Measurements from ENCODE around the gene ARHGEF25.

Gene ARHGEF25

DNA sequence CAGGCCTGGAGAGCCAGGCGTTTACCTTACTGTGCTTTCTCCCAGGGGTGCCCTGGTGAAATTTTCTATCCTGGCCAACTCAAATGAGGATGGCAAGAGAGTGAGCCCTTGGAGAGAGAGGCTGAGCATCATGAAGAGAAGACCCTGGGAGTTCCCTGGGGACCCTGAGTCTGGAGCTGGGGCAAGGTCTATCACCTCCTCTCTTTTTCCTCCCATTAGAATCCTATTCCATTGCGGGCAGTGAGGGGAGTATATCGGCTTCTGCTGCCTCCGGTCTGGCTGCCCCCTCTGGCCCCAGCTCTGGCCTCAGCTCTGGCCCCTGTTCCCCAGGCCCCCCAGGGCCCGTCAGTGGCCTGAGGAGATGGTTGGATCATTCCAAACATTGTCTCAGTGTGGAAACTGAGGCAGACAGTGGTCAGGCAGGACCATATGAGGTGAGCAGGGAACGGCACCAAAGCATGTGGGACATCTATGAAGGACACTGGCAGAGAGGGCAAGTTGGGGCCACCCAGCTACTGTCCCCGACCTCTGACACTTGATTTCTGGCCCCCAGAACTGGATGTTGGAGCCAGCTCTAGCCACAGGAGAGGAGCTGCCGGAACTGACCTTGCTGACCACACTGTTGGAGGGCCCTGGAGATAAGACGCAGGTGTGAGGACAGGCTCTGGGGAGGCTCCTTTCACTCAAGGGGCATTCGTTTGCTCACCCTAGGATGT, 1.6 kb downstream of the ARHGEF25 start:
- H2AK5ac ChIP-seq (ENCODE audit: low read length) = no peak overlapping the region
- H3K4me3 ChIP-seq (ENCODE audit: low read length) = no peak overlapping the region
- no peak overlapping the region for H3K56ac ChIP-seq (ENCODE audit: low read length)
- H3K27me3 ChIP-seq (ENCODE audit: insufficient read depth, low read length, poor library complexity) = peaks cover 31% of the 10 kb centered on the region
- no peak overlapping the region for H3K9ac ChIP-seq (ENCODE audit: low read length)
- no peak overlapping the region for H3K18ac ChIP-seq (ENCODE audit: low read length)
- H3K79me1 ChIP-seq (ENCODE audit: low read length) = no peaks in the 10 kb centered on the region
- no peak overlapping the region for H3K27ac ChIP-seq (ENCODE audit: low read depth, low read length)
- no peak overlapping the region for H3K4ac ChIP-seq (ENCODE audit: low read depth, low read length)
- H3K4me1 ChIP-seq (ENCODE audit: control insufficient read depth, low read depth, low read length) = peaks cover 8% of the 10 kb centered on the region
- no peak overlapping the region for H4K8ac ChIP-seq (ENCODE audit: low read depth, low read length)
- no peaks in the 10 kb centered on the region for H3K36me3 ChIP-seq (ENCODE audit: control insufficient read depth, insufficient read depth, low read length)
- no peak overlapping the region for H2BK120ac ChIP-seq (ENCODE audit: low read depth, low read length)
- no peak overlapping the region for H3K4me2 ChIP-seq (ENCODE audit: low read length)
- no peaks in the 10 kb centered on the region for H3K79me2 ChIP-seq (ENCODE audit: control insufficient read depth, insufficient read depth, low read length)
- H2BK15ac ChIP-seq (replicated peaks; ENCODE audit: low read depth) = no peak overlapping the region
- no CpG with 5 or more reads among the region's 10 CpGs for WGBS (ENCODE audit: extremely low coverage, insufficient coverage, low lambda C conversion rate)
- H4K5ac ChIP-seq (ENCODE audit: low read length) = no peak overlapping the region
- peak overlapping the region; percentile 80 for H3K23ac ChIP-seq (ENCODE audit: low read length)
- H2BK5ac ChIP-seq (ENCODE audit: low read length) = no peak overlapping the region
- DNase-seq = no peak

DNA sequence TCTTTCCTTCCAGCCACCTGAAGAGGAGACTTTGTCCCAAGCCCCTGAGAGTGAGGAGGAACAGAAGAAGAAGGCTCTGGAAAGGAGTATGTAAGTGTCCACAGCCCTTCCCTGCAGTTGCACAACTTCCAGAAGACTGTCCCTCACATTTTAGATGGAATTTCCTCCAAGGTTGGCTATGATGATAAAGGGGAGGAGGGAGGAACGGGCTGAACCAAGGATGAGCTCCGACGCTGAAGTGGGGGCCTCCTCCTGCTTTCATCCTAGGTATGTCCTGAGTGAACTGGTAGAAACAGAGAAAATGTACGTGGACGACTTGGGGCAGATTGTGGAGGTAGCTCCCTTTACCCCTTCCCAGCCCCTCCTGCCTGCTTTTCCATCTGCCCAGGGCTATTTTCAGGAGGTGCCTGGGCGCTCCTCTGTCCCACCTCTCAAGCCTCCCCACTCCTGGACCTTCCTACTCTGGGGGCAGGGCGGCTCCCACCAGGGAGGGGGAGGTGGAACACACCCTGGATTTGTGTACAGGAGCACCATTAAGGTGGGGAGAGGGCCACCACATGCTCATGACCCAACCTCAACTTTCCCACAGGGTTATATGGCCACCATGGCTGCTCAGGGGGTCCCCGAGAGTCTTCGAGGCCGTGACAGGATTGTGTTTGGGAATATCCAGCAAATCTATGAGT, 2.3 kb downstream of the ARHGEF25 start:
- Histone ChIP-seq H3K27me3 (ENCODE audit: insufficient read depth, low read length, poor library complexity) (peaks cover 37% of the 10 kb centered on the region), H2BK5ac (ENCODE audit: low read length) (no peak overlapping the region), H3K27ac (ENCODE audit: low read depth, low read length) (no peak overlapping the region), H4K8ac (ENCODE audit: low read depth, low read length) (no peak overlapping the region), H2BK120ac (ENCODE audit: low read depth, low read length) (no peak overlapping the region), H3K79me1 (ENCODE audit: low read length) (no peaks in the 10 kb centered on the region), H3K36me3 (ENCODE audit: control insufficient read depth, insufficient read depth, low read length) (no peaks in the 10 kb centered on the region), H2AK5ac (ENCODE audit: low read length) (no peak overlapping the region), H3K4ac (ENCODE audit: low read depth, low read length) (no peak overlapping the region), H3K4me3 (ENCODE audit: low read length) (no peak overlapping the region), H3K23ac (ENCODE audit: low read length) (no peak overlapping the region), H3K18ac (ENCODE audit: low read length) (no peak overlapping the region), H3K4me2 (ENCODE audit: low read length) (no peak overlapping the region), H3K9ac (ENCODE audit: low read length) (no peak overlapping the region), H3K56ac (ENCODE audit: low read length) (peak overlapping the region; percentile 7), H2BK15ac (replicated peaks; ENCODE audit: low read depth) (no peak overlapping the region), H3K79me2 (ENCODE audit: control insufficient read depth, insufficient read depth, low read length) (no peaks in the 10 kb centered on the region), H4K5ac (ENCODE audit: low read length) (no peak overlapping the region), H3K4me1 (ENCODE audit: control insufficient read depth, low read depth, low read length) (peaks cover 8% of the 10 kb centered on the region)
- WGBS (ENCODE audit: extremely low coverage, insufficient coverage, low lambda C conversion rate) = no CpG with 5 or more reads among the region's 10 CpGs
- DNase-seq = no peak

DNA sequence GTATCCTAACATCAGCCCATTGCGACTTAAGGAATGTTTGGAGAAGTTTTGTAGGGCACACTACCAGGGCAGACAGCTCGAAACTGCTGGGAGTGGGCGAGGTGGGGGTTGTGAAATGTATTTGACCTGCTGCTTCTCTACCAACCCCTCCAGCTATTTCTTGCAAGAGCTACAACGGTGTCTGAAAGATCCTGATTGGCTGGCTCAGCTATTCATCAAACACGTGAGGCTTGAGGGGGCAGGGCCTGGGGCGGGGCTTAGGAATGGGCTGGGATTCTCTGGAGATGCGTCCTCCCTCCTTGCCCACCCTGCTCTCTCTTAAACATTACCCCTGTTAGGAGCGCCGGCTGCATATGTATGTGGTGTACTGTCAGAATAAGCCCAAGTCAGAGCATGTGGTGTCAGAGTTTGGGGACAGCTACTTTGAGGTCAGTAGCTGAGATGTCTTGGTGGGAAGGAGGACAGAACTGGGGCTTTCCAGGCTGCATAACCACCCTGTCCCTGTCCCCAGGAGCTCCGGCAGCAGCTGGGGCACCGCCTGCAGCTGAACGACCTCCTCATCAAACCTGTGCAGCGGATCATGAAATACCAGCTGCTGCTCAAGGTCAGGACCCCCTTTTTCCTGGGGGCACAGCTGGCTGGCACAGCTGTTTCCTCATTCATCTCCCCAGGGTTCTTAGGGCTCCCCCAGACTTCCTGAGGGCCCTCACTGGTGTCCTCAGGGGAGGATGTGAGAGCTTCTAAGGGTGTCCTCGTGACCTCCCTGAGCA, 3.1 kb downstream of the ARHGEF25 start:
- peak; percentile 82 for DNase-seq

DNA sequence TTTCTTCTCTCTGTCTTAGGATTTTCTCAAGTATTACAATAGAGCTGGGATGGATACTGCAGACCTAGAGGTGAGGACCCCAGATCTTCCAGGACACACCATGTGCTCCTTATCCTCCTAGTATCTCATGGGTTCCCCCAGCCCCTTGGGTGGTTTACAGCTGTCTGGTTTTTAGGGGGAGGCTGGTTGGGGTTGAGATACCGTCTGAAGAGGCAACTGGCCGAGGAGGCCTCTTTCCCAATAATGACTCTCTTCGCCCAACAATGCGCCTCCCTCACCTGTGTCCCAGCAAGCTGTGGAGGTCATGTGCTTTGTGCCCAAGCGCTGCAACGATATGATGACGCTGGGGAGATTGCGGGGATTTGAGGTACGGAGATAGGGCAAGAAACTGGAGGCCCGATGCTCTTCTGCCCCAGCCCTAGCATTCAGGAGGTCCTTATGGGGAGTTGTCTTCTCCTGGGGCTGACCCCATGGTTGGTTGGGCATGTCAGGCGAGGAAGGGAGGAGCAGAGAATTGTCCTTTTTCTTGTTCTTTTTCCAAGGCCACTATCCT, 3.8 kb downstream of the ARHGEF25 start:
- Histone ChIP-seq H3K27ac (ENCODE audit: low read depth, low read length) (no peak overlapping the region), H3K79me1 (ENCODE audit: low read length) (no peaks in the 10 kb centered on the region), H3K9ac (ENCODE audit: low read length) (no peak overlapping the region), H2AK5ac (ENCODE audit: low read length) (no peak overlapping the region), H3K56ac (ENCODE audit: low read length) (no peak overlapping the region), H3K36me3 (ENCODE audit: control insufficient read depth, insufficient read depth, low read length) (no peaks in the 10 kb centered on the region), H3K4me2 (ENCODE audit: low read length) (no peak overlapping the region), H3K27me3 (ENCODE audit: insufficient read depth, low read length, poor library complexity) (peaks cover 51% of the 10 kb centered on the region), H3K4ac (ENCODE audit: low read depth, low read length) (no peak overlapping the region), H4K5ac (ENCODE audit: low read length) (no peak overlapping the region), H2BK5ac (ENCODE audit: low read length) (no peak overlapping the region), H2BK120ac (ENCODE audit: low read depth, low read length) (no peak overlapping the region), H3K23ac (ENCODE audit: low read length) (no peak overlapping the region), H3K4me3 (ENCODE audit: low read length) (no peak overlapping the region), H3K79me2 (ENCODE audit: control insufficient read depth, insufficient read depth, low read length) (no peaks in the 10 kb centered on the region), H3K18ac (ENCODE audit: low read length) (no peak overlapping the region), H2BK15ac (replicated peaks; ENCODE audit: low read depth) (no peak overlapping the region), H3K4me1 (ENCODE audit: control insufficient read depth, low read depth, low read length) (peaks cover 2% of the 10 kb centered on the region), H4K8ac (ENCODE audit: low read depth, low read length) (no peak overlapping the region)
- no CpG with 5 or more reads among the region's 11 CpGs for WGBS (ENCODE audit: extremely low coverage, insufficient coverage, low lambda C conversion rate)
- DNase-seq = no peak

More for the DNA sequence above, 3.1 kb downstream of the ARHGEF25 start:
- Histone ChIP-seq H3K23ac (ENCODE audit: low read length) (no peak overlapping the region), H3K79me1 (ENCODE audit: low read length) (no peaks in the 10 kb centered on the region), H3K36me3 (ENCODE audit: control insufficient read depth, insufficient read depth, low read length) (no peaks in the 10 kb centered on the region), H4K8ac (ENCODE audit: low read depth, low read length) (no peak overlapping the region), H2AK5ac (ENCODE audit: low read length) (no peak overlapping the region), H2BK120ac (ENCODE audit: low read depth, low read length) (no peak overlapping the region), H3K27me3 (ENCODE audit: insufficient read depth, low read length, poor library complexity) (peaks cover 44% of the 10 kb centered on the region), H3K56ac (ENCODE audit: low read length) (no peak overlapping the region), H3K18ac (ENCODE audit: low read length) (no peak overlapping the region), H3K4ac (ENCODE audit: low read depth, low read length) (no peak overlapping the region), H3K4me3 (ENCODE audit: low read length) (no peak overlapping the region), H3K27ac (ENCODE audit: low read depth, low read length) (no peak overlapping the region), H2BK15ac (replicated peaks; ENCODE audit: low read depth) (no peak overlapping the region), H3K4me1 (ENCODE audit: control insufficient read depth, low read depth, low read length) (peaks cover 4% of the 10 kb centered on the region), H3K79me2 (ENCODE audit: control insufficient read depth, insufficient read depth, low read length) (no peaks in the 10 kb centered on the region), H3K9ac (ENCODE audit: low read length) (no peak overlapping the region), H3K4me2 (ENCODE audit: low read length) (no peak overlapping the region), H2BK5ac (ENCODE audit: low read length) (no peak overlapping the region), H4K5ac (ENCODE audit: low read length) (no peak overlapping the region)
- WGBS (ENCODE audit: extremely low coverage, insufficient coverage, low lambda C conversion rate) = no CpG with 5 or more reads among the region's 14 CpGs

DNA sequence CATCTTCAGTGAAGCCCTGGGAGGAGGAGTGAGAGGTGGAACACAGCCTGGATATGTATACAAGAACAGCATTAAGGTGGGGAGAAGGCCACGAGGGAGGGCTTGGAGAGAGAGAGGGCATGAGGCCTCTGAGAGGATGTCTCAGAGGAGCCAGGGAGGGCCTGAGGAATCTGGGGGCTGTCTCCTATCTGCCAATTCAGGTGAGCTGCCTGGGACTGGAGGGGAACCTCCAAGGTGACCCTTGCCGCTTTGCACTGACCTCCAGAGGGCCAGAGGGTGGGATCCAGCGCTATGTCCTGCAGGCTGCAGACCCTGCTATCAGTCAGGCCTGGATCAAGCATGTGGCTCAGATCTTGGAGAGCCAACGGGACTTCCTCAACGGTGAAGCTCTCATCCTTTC, 4.4 kb downstream of the ARHGEF25 start:
- Histone ChIP-seq H3K56ac (ENCODE audit: low read length) (no peak overlapping the region), H3K79me1 (ENCODE audit: low read length) (no peaks in the 10 kb centered on the region), H3K4me2 (ENCODE audit: low read length) (no peak overlapping the region), H2BK15ac (replicated peaks; ENCODE audit: low read depth) (no peak overlapping the region), H3K27me3 (ENCODE audit: insufficient read depth, low read length, poor library complexity) (peaks cover 57% of the 10 kb centered on the region), H3K79me2 (ENCODE audit: control insufficient read depth, insufficient read depth, low read length) (no peaks in the 10 kb centered on the region), H3K9ac (ENCODE audit: low read length) (no peak overlapping the region), H3K4me3 (ENCODE audit: low read length) (no peak overlapping the region), H3K27ac (ENCODE audit: low read depth, low read length) (no peak overlapping the region), H3K4me1 (ENCODE audit: control insufficient read depth, low read depth, low read length) (peaks cover 2% of the 10 kb centered on the region), H4K5ac (ENCODE audit: low read length) (no peak overlapping the region), H2BK5ac (ENCODE audit: low read length) (no peak overlapping the region), H4K8ac (ENCODE audit: low read depth, low read length) (no peak overlapping the region), H2BK120ac (ENCODE audit: low read depth, low read length) (no peak overlapping the region), H3K4ac (ENCODE audit: low read depth, low read length) (no peak overlapping the region), H2AK5ac (ENCODE audit: low read length) (no peak overlapping the region), H3K36me3 (ENCODE audit: control insufficient read depth, insufficient read depth, low read length) (no peaks in the 10 kb centered on the region), H3K18ac (ENCODE audit: low read length) (no peak overlapping the region), H3K23ac (ENCODE audit: low read length) (no peak overlapping the region)
- DNase-seq = no peak
- WGBS (ENCODE audit: extremely low coverage, insufficient coverage, low lambda C conversion rate) = no CpG with 5 or more reads among the region's 5 CpGs

All from mesendoderm (in vitro differentiated cells).